ENCODE measurements around the gene EGF.

DNA sequence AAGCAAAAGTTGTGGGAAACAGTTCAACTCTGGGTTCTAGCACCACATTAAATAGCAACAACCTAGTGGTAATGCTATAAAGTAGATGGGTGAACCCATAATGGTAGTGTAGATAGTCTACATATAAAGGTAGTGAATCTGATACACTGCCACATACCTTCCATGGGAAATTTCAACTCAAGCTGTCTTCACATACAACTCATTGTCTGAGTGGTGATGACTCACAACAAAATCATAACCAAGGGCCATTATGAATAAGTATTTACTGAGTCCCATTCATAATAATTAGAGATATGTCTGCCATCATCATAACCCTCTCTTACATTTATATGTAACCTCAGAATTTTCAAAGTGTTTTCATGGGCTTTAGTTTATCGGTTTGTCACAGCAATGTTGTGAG is 34.8 kb downstream of the EGF start:
- TF ChIP-seq MYC (IDR thresholded peaks at IDR 0.05; ENCODE audit: low read depth, low read length) = no peak
- TF ChIP-seq, protein P1, sequence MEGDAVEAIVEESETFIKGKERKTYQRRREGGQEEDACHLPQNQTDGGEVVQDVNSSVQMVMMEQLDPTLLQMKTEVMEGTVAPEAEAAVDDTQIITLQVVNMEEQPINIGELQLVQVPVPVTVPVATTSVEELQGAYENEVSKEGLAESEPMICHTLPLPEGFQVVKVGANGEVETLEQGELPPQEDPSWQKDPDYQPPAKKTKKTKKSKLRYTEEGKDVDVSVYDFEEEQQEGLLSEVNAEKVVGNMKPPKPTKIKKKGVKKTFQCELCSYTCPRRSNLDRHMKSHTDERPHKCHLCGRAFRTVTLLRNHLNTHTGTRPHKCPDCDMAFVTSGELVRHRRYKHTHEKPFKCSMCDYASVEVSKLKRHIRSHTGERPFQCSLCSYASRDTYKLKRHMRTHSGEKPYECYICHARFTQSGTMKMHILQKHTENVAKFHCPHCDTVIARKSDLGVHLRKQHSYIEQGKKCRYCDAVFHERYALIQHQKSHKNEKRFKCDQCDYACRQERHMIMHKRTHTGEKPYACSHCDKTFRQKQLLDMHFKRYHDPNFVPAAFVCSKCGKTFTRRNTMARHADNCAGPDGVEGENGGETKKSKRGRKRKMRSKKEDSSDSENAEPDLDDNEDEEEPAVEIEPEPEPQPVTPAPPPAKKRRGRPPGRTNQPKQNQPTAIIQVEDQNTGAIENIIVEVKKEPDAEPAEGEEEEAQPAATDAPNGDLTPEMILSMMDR (IDR thresholded peaks at IDR 0.05; ENCODE audit: low read depth, low read length) = no peak
